GM13976 (cell line): ENCODE data around the gene NARF.

Experiments
- DNase-seq: peaks from one replicate; pipeline ENCODE4 v3.0.0; 2012; ENCODE audit warnings: low spot score
- in situ Hi-C: fragments of 300-500 bp; cut with MboI; formaldehyde crosslinking; loops from one replicate; pipeline ENCODE4 v1.12.0; 2022; ENCODE audit warnings: low sequenced_read_pairs, mixed read lengths, inconsistent platforms; ENCODE audit not compliant: unreplicated experiment
- TF ChIP-seq, protein P1 (sequence below): IDR thresholded peaks from 2 replicates; pipeline ENCODE4 v1.5.1; 2012; ENCODE audit warnings: borderline replicate concordance, mild to moderate bottlenecking; ENCODE audit not compliant: insufficient read depth; ENCODE audit errors: extremely low read depth, missing control alignments, control extremely low read depth

Gene NARF

DNA sequence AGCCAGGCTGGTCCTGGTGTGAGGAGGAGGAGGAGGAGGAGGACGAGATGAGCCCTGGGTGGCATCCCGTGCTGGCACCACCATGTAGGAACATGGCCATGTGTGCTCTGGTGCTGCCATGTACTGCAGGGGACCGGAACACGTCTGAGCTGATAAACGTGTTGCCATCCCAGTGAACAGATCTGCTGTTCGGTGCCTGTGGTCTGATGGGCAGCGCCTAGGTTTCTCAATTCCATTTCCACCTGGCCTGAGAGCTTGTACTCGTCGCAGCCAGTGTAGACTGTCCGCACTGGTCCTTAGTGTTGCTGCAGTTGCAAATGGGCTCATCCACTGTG is 32.6 kb downstream of the NARF start:
- no peak for DNase-seq
- TF ChIP-seq, protein P1, sequence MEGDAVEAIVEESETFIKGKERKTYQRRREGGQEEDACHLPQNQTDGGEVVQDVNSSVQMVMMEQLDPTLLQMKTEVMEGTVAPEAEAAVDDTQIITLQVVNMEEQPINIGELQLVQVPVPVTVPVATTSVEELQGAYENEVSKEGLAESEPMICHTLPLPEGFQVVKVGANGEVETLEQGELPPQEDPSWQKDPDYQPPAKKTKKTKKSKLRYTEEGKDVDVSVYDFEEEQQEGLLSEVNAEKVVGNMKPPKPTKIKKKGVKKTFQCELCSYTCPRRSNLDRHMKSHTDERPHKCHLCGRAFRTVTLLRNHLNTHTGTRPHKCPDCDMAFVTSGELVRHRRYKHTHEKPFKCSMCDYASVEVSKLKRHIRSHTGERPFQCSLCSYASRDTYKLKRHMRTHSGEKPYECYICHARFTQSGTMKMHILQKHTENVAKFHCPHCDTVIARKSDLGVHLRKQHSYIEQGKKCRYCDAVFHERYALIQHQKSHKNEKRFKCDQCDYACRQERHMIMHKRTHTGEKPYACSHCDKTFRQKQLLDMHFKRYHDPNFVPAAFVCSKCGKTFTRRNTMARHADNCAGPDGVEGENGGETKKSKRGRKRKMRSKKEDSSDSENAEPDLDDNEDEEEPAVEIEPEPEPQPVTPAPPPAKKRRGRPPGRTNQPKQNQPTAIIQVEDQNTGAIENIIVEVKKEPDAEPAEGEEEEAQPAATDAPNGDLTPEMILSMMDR = no peak
- in situ Hi-C loops = no loop called here

DNA sequence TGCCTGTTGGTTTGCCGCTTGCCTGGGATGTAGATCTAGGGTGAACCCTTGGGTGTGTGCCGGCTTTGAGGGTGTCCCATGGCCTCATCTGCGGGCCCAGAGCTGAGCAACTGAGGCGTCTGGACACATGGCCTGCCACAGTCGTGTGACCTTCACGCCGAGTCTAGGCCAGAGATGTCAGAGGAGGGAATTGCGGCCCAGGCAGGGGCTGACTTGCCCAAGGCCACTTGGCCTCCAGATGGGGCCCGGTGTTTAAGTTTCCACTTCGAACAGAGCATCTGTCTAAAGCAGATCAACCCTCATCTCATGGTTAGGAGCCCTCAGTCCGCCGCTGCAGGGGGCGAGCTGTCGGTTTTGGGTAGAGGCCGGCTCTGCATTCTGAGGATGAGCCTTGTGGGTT is 33.0 kb downstream of the NARF start:
- TF ChIP-seq, protein P1 = no peak
- in situ Hi-C loops = no loop called here
- no peak for DNase-seq

DNA sequence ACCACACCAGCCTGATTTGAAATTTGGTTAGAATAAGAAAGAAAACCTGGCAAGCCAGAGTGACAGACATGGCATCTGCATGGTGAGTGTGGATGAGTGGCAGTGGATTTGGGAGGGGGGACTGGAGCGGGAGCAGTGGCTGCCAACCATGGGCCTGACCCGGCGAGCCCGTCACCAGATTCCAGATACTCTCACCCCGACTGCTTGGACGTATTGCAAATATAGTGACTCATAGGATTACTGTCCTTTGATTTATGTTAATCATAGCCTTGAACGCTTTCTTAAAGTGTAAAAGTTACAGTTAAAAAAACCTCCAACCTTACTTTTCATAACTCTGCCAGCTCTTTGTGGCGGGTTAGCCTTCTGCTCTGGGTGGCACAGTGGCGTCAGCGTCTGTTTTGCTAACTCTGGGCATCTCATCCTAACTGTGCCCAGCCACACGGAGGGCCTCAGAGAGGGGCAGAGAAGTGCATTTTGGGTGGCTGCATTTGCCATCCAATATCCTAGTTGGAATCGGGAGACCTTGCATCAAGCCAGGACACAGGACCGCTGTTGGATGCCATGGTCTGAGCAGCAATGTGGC is 34.2 kb downstream of the NARF start:
- TF ChIP-seq, protein P1 = no peak
- no peak for DNase-seq
- in situ Hi-C loops = no loop called here

DNA sequence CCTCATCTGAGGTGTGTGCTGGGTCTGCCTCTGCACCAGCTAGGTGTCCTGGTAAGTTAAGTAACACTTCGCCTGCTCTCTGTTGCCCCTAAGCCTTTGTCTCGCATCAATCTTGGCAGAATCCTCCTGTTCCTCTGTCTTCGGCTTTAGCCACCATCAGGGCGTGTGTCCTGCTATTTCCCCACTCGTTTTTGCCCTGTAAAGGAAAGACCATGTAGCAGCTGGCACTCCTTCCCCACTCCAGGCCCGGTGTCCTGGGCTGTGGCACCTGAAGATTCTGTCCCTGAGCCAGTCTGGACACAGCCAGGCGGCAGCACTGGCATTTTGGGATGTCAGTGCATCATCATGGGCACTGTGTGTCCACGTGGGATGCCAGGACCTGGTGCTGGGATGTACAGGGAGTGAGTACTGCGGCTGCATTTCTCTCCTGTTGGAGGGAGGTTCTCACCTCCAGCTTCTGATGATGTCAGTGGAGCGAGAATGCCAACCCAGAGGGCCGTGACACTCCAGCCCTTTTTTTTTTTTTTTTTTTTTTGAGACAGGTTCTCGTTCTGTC is 34.8 kb downstream of the NARF start:
- TF ChIP-seq, protein P1 = no peak
- in situ Hi-C loops = no loop called here
- DNase-seq = no peak

DNA sequence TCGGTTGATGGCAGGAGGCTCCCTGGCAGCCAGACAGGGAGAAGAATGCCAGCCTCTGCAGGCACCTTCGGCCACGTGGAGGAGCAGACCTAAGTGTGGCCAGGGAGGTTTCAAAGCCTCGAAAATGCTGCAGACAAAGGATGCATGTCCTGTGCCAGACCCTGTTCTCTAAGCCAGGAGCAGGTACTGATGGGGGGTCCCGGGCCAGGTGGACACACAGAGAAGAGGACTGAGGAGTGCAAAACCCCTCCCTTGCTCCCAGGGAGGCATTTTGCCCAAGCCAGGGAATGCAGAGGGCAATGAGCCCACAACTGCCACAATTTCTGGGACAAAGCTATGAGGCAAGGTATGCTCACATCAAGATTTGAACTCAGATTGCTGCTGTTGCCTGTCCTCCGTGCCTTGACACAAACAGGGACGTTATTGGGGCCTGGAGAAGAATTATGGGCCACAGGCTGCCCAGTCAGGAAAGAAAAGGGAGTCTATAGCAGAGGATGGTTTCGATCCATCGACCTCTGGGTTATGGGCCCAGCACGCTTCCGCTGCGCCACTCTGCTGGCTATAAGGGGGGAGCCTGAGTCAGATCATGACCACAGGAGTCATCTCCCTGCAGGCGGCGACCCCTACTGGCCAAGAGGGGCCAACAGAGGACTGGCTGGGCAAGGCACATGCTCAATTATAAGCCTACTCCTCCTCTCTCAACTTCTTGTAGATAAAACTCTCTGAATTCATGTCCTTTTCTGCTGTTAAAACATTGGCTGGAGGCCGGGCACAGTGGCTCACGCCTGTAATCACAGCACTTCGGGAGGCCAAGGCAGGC is 35.9 kb downstream of the NARF start:
- DNase-seq = peak; percentile 91
- TF ChIP-seq, protein P1 = peak; percentile 88
- in situ Hi-C loops = no loop called here

DNA sequence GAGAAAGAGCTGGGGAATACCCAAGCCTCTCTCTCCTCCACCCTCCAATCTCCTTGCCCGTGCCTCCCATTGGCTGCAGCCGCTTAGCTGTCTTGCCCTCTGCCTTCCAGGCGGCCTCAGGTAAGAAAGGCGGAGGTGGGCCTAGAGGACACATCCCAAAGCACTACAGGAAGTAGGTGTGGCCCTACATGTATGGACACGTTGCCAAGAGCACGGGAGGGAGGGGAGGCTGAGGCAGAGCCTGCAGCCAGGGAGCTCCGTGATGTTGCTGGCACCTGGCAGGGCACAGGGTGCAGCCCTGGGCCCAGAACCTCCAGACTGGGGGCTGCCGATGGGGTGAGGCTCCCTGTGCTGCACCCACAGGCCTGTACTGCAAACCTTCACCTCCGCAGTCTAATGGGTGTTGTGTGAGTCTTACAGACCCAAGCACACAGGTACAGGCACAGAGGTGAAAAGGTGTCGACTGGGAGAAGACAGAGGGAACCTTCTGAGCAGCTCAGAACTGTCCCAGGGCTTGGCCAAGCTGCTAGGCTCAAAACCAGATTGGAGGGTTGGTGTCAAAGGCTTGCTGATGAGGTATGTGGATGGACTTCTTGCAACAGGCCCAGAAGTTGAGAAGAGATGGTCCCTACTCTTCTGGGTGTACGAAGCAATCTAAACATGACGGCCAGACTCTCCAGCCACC is 37.4 kb downstream of the NARF start:
- TF ChIP-seq, protein P1 = no peak
- no peak for DNase-seq
- in situ Hi-C loops = no loop called here
